Measurements from ENCODE around the gene NUDT15. TPM values are rescaled to one million over a fixed set of nuclear protein-coding genes. Genes with fewer than 3 reads are reported as not detected.

The NUDT15 gene
- total and polyA plus RNA-seq, 4 donors, result 5.7 to 13.4 (median 8.2) TPM

- Histone ChIP-seq H3K4me1 (ENCODE audit: control insufficient read depth in 1 of 2, insufficient read depth in 2 of 2, low read length in 2 of 2) (no peaks in the 10 kb centered on the region), H3K9me3 (ENCODE audit: control insufficient read depth, low read length) (no peaks in the 10 kb centered on the region), H3K27me3 (ENCODE audit: control insufficient read depth in 1 of 2, insufficient read depth in 2 of 2, low read length in 1 of 2) (no peaks in the 10 kb centered on the region), H3K27ac (ENCODE audit: low read depth in 1 of 2, low read length in 2 of 2) (no peak overlapping the region), H3K4me3 (ENCODE audit: low read length in 2 of 2) (no peak overlapping the region), H3K36me3 (ENCODE audit: control insufficient read depth in 1 of 2, insufficient read depth in 2 of 2, low read length in 1 of 2) (no peaks in the 10 kb centered on the region)
- ATAC-seq (ENCODE audit: low FRiP score), result no peak
- DNase-seq, result no peak
- intact Hi-C loops (cut with DNase I), result no loop called here
Observed at GRCh38 chr13:48028066-48028465, 9.5 kb upstream of the NUDT15 start.

GRCh38 chr13:48029859-48030258, 7.7 kb upstream of the NUDT15 start:
- DNase-seq (no peak), ATAC-seq (ENCODE audit: low FRiP score) (no peak)
- no peaks in the 10 kb centered on the region for H3K4me1 ChIP-seq (ENCODE audit: control insufficient read depth in 1 of 2, insufficient read depth in 2 of 2, low read length in 2 of 2)
- intact Hi-C loops (cut with DNase I), result no loop called here
- no peak overlapping the region for H3K4me3 ChIP-seq (ENCODE audit: low read length in 2 of 2)
- no peaks in the 10 kb centered on the region for H3K36me3 ChIP-seq (ENCODE audit: control insufficient read depth in 1 of 2, insufficient read depth in 2 of 2, low read length in 1 of 2)
- WGBS, 2 donors, result 73 to 93% methylated on average over 2 of the region's 2 CpGs
- no peaks in the 10 kb centered on the region for H3K9me3 ChIP-seq (ENCODE audit: control insufficient read depth, low read length)
- H3K27me3 ChIP-seq (ENCODE audit: control insufficient read depth in 1 of 2, insufficient read depth in 2 of 2, low read length in 1 of 2), result no peaks in the 10 kb centered on the region
- H3K27ac ChIP-seq (ENCODE audit: low read depth in 1 of 2, low read length in 2 of 2), result no peak overlapping the region

GRCh38 chr13:48038761-48039160, 1.2 kb downstream of the NUDT15 start:
- no peaks in the 10 kb centered on the region for H3K36me3 ChIP-seq (ENCODE audit: control insufficient read depth in 1 of 2, insufficient read depth in 2 of 2, low read length in 1 of 2)
- H3K9me3 ChIP-seq (ENCODE audit: control insufficient read depth, low read length), result no peaks in the 10 kb centered on the region
- ATAC-seq (ENCODE audit: low FRiP score) (no peak), DNase-seq (no peak)
- peak overlapping the region in 1 of 2 donors; percentile 48 for H3K27ac ChIP-seq (ENCODE audit: low read depth in 1 of 2, low read length in 2 of 2)
- peaks cover 0 to 2% of the 10 kb centered on the region in 2 donors for H3K4me1 ChIP-seq (ENCODE audit: control insufficient read depth in 1 of 2, insufficient read depth in 2 of 2, low read length in 2 of 2)
- 92 to 95% methylated on average over 1 of the region's 1 CpG for whole genome bisulfite sequencing, 2 donors
- intact Hi-C loops (cut with DNase I), result loop anchor here in 1 of 2 donors (5.0 kb wide), 1 partner anchor 264 kb away; the partner anchor contains the start of gene RB1
- no peak overlapping the region for H3K4me3 ChIP-seq (ENCODE audit: low read length in 2 of 2)
- H3K27me3 ChIP-seq (ENCODE audit: control insufficient read depth in 1 of 2, insufficient read depth in 2 of 2, low read length in 1 of 2), result no peaks in the 10 kb centered on the region

- DNase-seq, result no peak
Observed at GRCh38 chr13:48040049-48040448, 2.5 kb downstream of the NUDT15 start.

GRCh38 chr13:48040896-48041295, 3.4 kb downstream of the NUDT15 start:
- Histone ChIP-seq H3K27me3 (ENCODE audit: control insufficient read depth in 1 of 2, insufficient read depth in 2 of 2, low read length in 1 of 2) (no peaks in the 10 kb centered on the region), H3K9me3 (ENCODE audit: control insufficient read depth, low read length) (no peaks in the 10 kb centered on the region), H3K4me1 (ENCODE audit: control insufficient read depth in 1 of 2, insufficient read depth in 2 of 2, low read length in 2 of 2) (peaks cover 0 to 2% of the 10 kb centered on the region in 2 donors), H3K36me3 (ENCODE audit: control insufficient read depth in 1 of 2, insufficient read depth in 2 of 2, low read length in 1 of 2) (no peaks in the 10 kb centered on the region), H3K4me3 (ENCODE audit: low read length in 2 of 2) (no peak overlapping the region), H3K27ac (ENCODE audit: low read depth in 1 of 2, low read length in 2 of 2) (no peak overlapping the region)
- DNase-seq, result no peak
- intact Hi-C loops (cut with DNase I), result loop anchor here in 1 of 2 donors (10.0 kb wide), 1 partner anchor 494 kb away; the partner anchor contains the start of gene RCBTB2
- 72 to 86% methylated on average over 1 of the region's 1 CpG for WGBS, 2 donors
- no peak for ATAC-seq (ENCODE audit: low FRiP score)

More at GRCh38 chr13:48040049-48040448, 2.5 kb downstream of the NUDT15 start:
- no peaks in the 10 kb centered on the region for H3K27me3 ChIP-seq (ENCODE audit: control insufficient read depth in 1 of 2, insufficient read depth in 2 of 2, low read length in 1 of 2)
- H3K36me3 ChIP-seq (ENCODE audit: control insufficient read depth in 1 of 2, insufficient read depth in 2 of 2, low read length in 1 of 2), result no peaks in the 10 kb centered on the region
- H3K4me1 ChIP-seq (ENCODE audit: control insufficient read depth in 1 of 2, insufficient read depth in 2 of 2, low read length in 2 of 2), result peaks cover 0 to 2% of the 10 kb centered on the region in 2 donors
- no peak overlapping the region for H3K27ac ChIP-seq (ENCODE audit: low read depth in 1 of 2, low read length in 2 of 2)
- no peaks in the 10 kb centered on the region for H3K9me3 ChIP-seq (ENCODE audit: control insufficient read depth, low read length)
- ATAC-seq (ENCODE audit: low FRiP score), result no peak
- intact Hi-C loops (cut with DNase I), result loop anchor here in 1 of 2 donors (10.0 kb wide), 1 partner anchor 495 kb away; the partner anchor contains the start of gene RCBTB2
- no peak overlapping the region for H3K4me3 ChIP-seq (ENCODE audit: low read length in 2 of 2)

GRCh38 chr13:48042894-48043293, 5.4 kb downstream of the NUDT15 start:
- Histone ChIP-seq H3K4me1 (ENCODE audit: control insufficient read depth in 1 of 2, insufficient read depth in 2 of 2, low read length in 2 of 2) (peaks cover 0 to 2% of the 10 kb centered on the region in 2 donors), H3K4me3 (ENCODE audit: low read length in 2 of 2) (no peak overlapping the region), H3K9me3 (ENCODE audit: control insufficient read depth, low read length) (no peaks in the 10 kb centered on the region), H3K36me3 (ENCODE audit: control insufficient read depth in 1 of 2, insufficient read depth in 2 of 2, low read length in 1 of 2) (no peaks in the 10 kb centered on the region), H3K27me3 (ENCODE audit: control insufficient read depth in 1 of 2, insufficient read depth in 2 of 2, low read length in 1 of 2) (no peaks in the 10 kb centered on the region), H3K27ac (ENCODE audit: low read depth in 1 of 2, low read length in 2 of 2) (no peak overlapping the region)
- intact Hi-C loops (cut with DNase I), result loop anchor here in 1 of 2 donors (10.0 kb wide), 1 partner anchor 492 kb away; the partner anchor contains the start of gene RCBTB2
- DNase-seq, result no peak
- no peak for ATAC-seq (ENCODE audit: low FRiP score)
- WGBS, 2 donors, result 93 to 99% methylated on average over 2 of the region's 2 CpGs

GRCh38 chr13:48043789-48044503, 6.4 kb downstream of the NUDT15 start:
- Histone ChIP-seq H3K4me3 (ENCODE audit: low read length in 2 of 2) (no peak overlapping the region), H3K4me1 (ENCODE audit: control insufficient read depth in 1 of 2, insufficient read depth in 2 of 2, low read length in 2 of 2) (peaks cover 0 to 2% of the 10 kb centered on the region in 2 donors), H3K27ac (ENCODE audit: low read depth in 1 of 2, low read length in 2 of 2) (peak overlapping the region in 1 of 2 donors; percentile 62), H3K9me3 (ENCODE audit: control insufficient read depth, low read length) (no peaks in the 10 kb centered on the region), H3K36me3 (ENCODE audit: control insufficient read depth in 1 of 2, insufficient read depth in 2 of 2, low read length in 1 of 2) (peaks cover 0 to 2% of the 10 kb centered on the region in 2 donors), H3K27me3 (ENCODE audit: control insufficient read depth in 1 of 2, insufficient read depth in 2 of 2, low read length in 1 of 2) (no peaks in the 10 kb centered on the region)
- DNase-seq (no peak), ATAC-seq (ENCODE audit: low FRiP score) (no peak)
- intact Hi-C loops (cut with DNase I), result loop anchor here in 1 of 2 donors (10.0 kb wide), 1 partner anchor 491 kb away; the partner anchor contains the start of gene RCBTB2

- Histone ChIP-seq H3K36me3 (ENCODE audit: control insufficient read depth in 1 of 2, insufficient read depth in 2 of 2, low read length in 1 of 2) (peaks cover 0 to 9% of the 10 kb centered on the region in 2 donors), H3K4me3 (ENCODE audit: low read length in 2 of 2) (no peak overlapping the region), H3K9me3 (ENCODE audit: control insufficient read depth, low read length) (no peaks in the 10 kb centered on the region), H3K4me1 (ENCODE audit: control insufficient read depth in 1 of 2, insufficient read depth in 2 of 2, low read length in 2 of 2) (no peaks in the 10 kb centered on the region), H3K27ac (ENCODE audit: low read depth in 1 of 2, low read length in 2 of 2) (no peak overlapping the region), H3K27me3 (ENCODE audit: control insufficient read depth in 1 of 2, insufficient read depth in 2 of 2, low read length in 1 of 2) (no peaks in the 10 kb centered on the region)
- intact Hi-C loops (cut with DNase I), result no loop called here
- no peak for ATAC-seq (ENCODE audit: low FRiP score)
- no peak for DNase-seq
- 90 to 94% methylated on average over 3 of the region's 3 CpGs for WGBS, 2 donors
Observed at GRCh38 chr13:48050550-48050949, 13.0 kb downstream of the NUDT15 start.

GRCh38 chr13:48054601-48055000, 17.1 kb downstream of the NUDT15 start:
- Histone ChIP-seq H3K27ac (ENCODE audit: low read depth in 1 of 2, low read length in 2 of 2) (no peak overlapping the region), H3K4me3 (ENCODE audit: low read length in 2 of 2) (no peak overlapping the region), H3K27me3 (ENCODE audit: control insufficient read depth in 1 of 2, insufficient read depth in 2 of 2, low read length in 1 of 2) (no peaks in the 10 kb centered on the region), H3K9me3 (ENCODE audit: control insufficient read depth, low read length) (no peaks in the 10 kb centered on the region), H3K36me3 (ENCODE audit: control insufficient read depth in 1 of 2, insufficient read depth in 2 of 2, low read length in 1 of 2) (peaks cover 0 to 5% of the 10 kb centered on the region in 2 donors), H3K4me1 (ENCODE audit: control insufficient read depth in 1 of 2, insufficient read depth in 2 of 2, low read length in 2 of 2) (no peaks in the 10 kb centered on the region)
- WGBS, 2 donors, result 93 to 94% methylated on average over 6 of the region's 6 CpGs
- DNase-seq, result no peak
- intact Hi-C loops (cut with DNase I), result no loop called here
- no peak for ATAC-seq (ENCODE audit: low FRiP score)

Measured in aorta (tissue), 5 donors.